NCI-H1436 treated with DMSO at 0.1 percent for 48 hours (cell line): ENCODE data around the gene A3GALT2.

Source experiments
- DNase-seq: peaks from one replicate; lab custom pipeline; 2025; lab: John Stamatoyannopoulos, UW

The A3GALT2 gene

GRCh38 chr1:33271666-33272505 lies 49.0 kb downstream of the A3GALT2 start:
- DNase-seq: no peak

GRCh38 chr1:33270808-33271465 lies 50.0 kb downstream of the A3GALT2 start:
- DNase-seq: no peak

- no peak for DNase-seq
Measured at GRCh38 chr1:33270379-33270778, 50.5 kb downstream of the A3GALT2 start.

GRCh38 chr1:33269621-33270020 lies 51.3 kb downstream of the A3GALT2 start:
- no peak for DNase-seq

GRCh38 chr1:33268927-33269610 lies 51.8 kb downstream of the A3GALT2 start:
- DNase-seq: no peak

GRCh38 chr1:33268457-33268856 lies 52.4 kb downstream of the A3GALT2 start:
- no peak for DNase-seq

GRCh38 chr1:33267468-33268205 lies 53.3 kb downstream of the A3GALT2 start:
- no peak for DNase-seq

- no peak for DNase-seq
Measured at GRCh38 chr1:33266766-33267165, 54.1 kb downstream of the A3GALT2 start.

- no peak for DNase-seq
Measured at GRCh38 chr1:33265780-33266605, 54.9 kb downstream of the A3GALT2 start.

- DNase-seq: no peak
Measured at GRCh38 chr1:33263890-33264504, 56.9 kb downstream of the A3GALT2 start.

- DNase-seq: no peak
Measured at GRCh38 chr1:33261344-33261743, 59.6 kb downstream of the A3GALT2 start.

GRCh38 chr1:33260439-33260838 lies 60.5 kb downstream of the A3GALT2 start:
- no peak for DNase-seq

- no peak for DNase-seq
Measured at GRCh38 chr1:33259879-33260278, 61.0 kb downstream of the A3GALT2 start.

GRCh38 chr1:33258788-33259274 lies 62.1 kb downstream of the A3GALT2 start:
- DNase-seq: no peak

- DNase-seq: no peak
Measured at GRCh38 chr1:33257772-33258712, 62.9 kb downstream of the A3GALT2 start.

- DNase-seq: no peak
Measured at GRCh38 chr1:33257207-33257771, 63.6 kb downstream of the A3GALT2 start.
